Endothelial cell of umbilical vein (primary cell): ENCODE data around the gene TMEM131. TPM values are rescaled to one million over a fixed set of nuclear protein-coding genes. Genes with fewer than 3 reads are reported as not detected.

Experiments used
- BruUV-seq: library from RNA; stranded (reverse); fragments of 400-500 nt; replicated peaks from 2 replicates; lab custom pipeline; 2021; lab: Mats Ljungman, UMichigan
- CTCF ChIA-PET: fragments of 300-600, 350-600 bp; sonication (Branson Sonifier 250); formaldehyde crosslinking; loops from one replicate; lab custom pipeline; 2021; ENCODE audit warnings: antibody characterized with exemption, inconsistent platforms; lab: Charles Lee
- POLR2A ChIA-PET: fragments of 300-600, 350-600 bp; sonication (Branson Sonifier 250); formaldehyde crosslinking; loops from one replicate; lab custom pipeline; 2021; ENCODE audit warnings: antibody characterized with exemption, inconsistent platforms; lab: Charles Lee
- DNase-seq: peaks from one replicate; pipeline ENCODE4 v3.0.0-alpha.2; 2011; ENCODE audit warnings: low read depth, low spot score
- FAIRE-seq: peaks from 2 replicates; lab custom pipeline; 2011; peaks lifted over from hg19 to GRCh38; lab: Jason Lieb, UNC
- H2AFZ ChIP-seq: 2 replicates; pipeline ENCODE4 v1.6.0; 2012; ENCODE audit warnings: low read depth, low read length, control low read depth, inconsistent platforms
- H3K27ac ChIP-seq: 2 replicates; pipeline ENCODE4 v1.5.1; 2011; ENCODE audit warnings: low read depth, mild to moderate bottlenecking, control low read depth, low read length, moderate library complexity; ENCODE audit not compliant: insufficient read depth
- H3K27me3 ChIP-seq, 2 experiments: 2 replicates each; pipeline versions ENCODE4 v1.6.0 to v1.6.1; 2011; ENCODE audit warnings: low read length in 2 of 2, mixed read lengths in 1 of 2; ENCODE audit not compliant: control insufficient read depth in 2 of 2, insufficient read depth in 2 of 2
- H3K36me3 ChIP-seq, 2 experiments: 2 replicates in 1 of 2; 3 replicates in 1 of 2; pipeline ENCODE4 v1.5.1; 2011; ENCODE audit warnings: low read length in 2 of 2, mild to moderate bottlenecking in 1 of 2, moderate library complexity in 1 of 2; ENCODE audit not compliant: control insufficient read depth in 2 of 2, insufficient read depth in 2 of 2; ENCODE audit errors: extremely low read depth in 1 of 2
- H3K4me1 ChIP-seq: 3 replicates; pipeline ENCODE4 v1.5.1; 2011; ENCODE audit warnings: mild to moderate bottlenecking, low read length; ENCODE audit not compliant: control insufficient read depth, insufficient read depth; ENCODE audit errors: extremely low read depth
- H3K4me2 ChIP-seq: 2 replicates; pipeline ENCODE4 v1.6.1; 2011; ENCODE audit warnings: low read length, control low read depth, mixed read lengths; ENCODE audit not compliant: insufficient read depth
- H3K4me3 ChIP-seq, 3 experiments: fragments of 200-600 bp in 1 of 3; sonication (generic), shearing (Covaris generic) in 1 of 3; replicated peaks in 1 of 3; 2 replicates each; pipeline ENCODE4 v1.5.1; 2011 to 2016; ENCODE audit warnings: control low read depth in 3 of 3, low read length in 3 of 3, mild to moderate bottlenecking in 2 of 3, inconsistent platforms in 1 of 3, low read depth in 1 of 3, moderate library complexity in 1 of 3; ENCODE audit not compliant: insufficient read depth in 1 of 3
- H3K79me2 ChIP-seq: 2 replicates; pipeline ENCODE4 v1.6.0; 2012; ENCODE audit warnings: low read length, inconsistent platforms; ENCODE audit not compliant: control insufficient read depth, insufficient read depth
- H3K9ac ChIP-seq: replicated peaks from 2 replicates; pipeline ENCODE3; 2011; ENCODE audit warnings: low read length, control low read depth; ENCODE audit not compliant: insufficient read depth; ENCODE audit errors: extremely low read depth
- H3K9me1 ChIP-seq: replicated peaks from 3 replicates; pipeline ENCODE4 v1.6.0; 2011; ENCODE audit warnings: mild to moderate bottlenecking, low read length; ENCODE audit not compliant: control insufficient read depth, insufficient read depth; ENCODE audit errors: extremely low read depth
- H3K9me3 ChIP-seq: replicated peaks from 2 replicates; pipeline ENCODE4 v1.5.1; 2012; ENCODE audit warnings: low read length, inconsistent platforms; ENCODE audit not compliant: control insufficient read depth, insufficient read depth
- H4K20me1 ChIP-seq: replicated peaks from 2 replicates; pipeline ENCODE3; 2011; ENCODE audit warnings: mild to moderate bottlenecking, low read length; ENCODE audit not compliant: control insufficient read depth, insufficient read depth; ENCODE audit errors: extremely low read depth
- FOS ChIP-seq: IDR thresholded peaks from 2 replicates; pipeline ENCODE4 v1.6.1; 2011; ENCODE audit warnings: mild to moderate bottlenecking, low read length, moderate library complexity, borderline replicate concordance; ENCODE audit not compliant: insufficient read depth
- GATA2 ChIP-seq: IDR thresholded peaks from 2 replicates; pipeline ENCODE4 v1.7.0; 2011; ENCODE audit warnings: low read depth, mild to moderate bottlenecking, moderate library complexity, mixed read lengths, low read length; ENCODE audit not compliant: insufficient read length, insufficient read depth
- JUN ChIP-seq: IDR thresholded peaks from 2 replicates; pipeline ENCODE4 v1.6.1; 2011; ENCODE audit warnings: borderline replicate concordance, low read depth; ENCODE audit not compliant: insufficient read length, insufficient read depth
- MYC ChIP-seq: IDR thresholded peaks from one replicate; pipeline ENCODE4 v1.6.1; 2011; ENCODE audit warnings: mild to moderate bottlenecking, low read depth, low read length
- POLR2A ChIP-seq: IDR thresholded peaks from 2 replicates; pipeline ENCODE4 v1.6.1; 2012; ENCODE audit warnings: low read depth, mild to moderate bottlenecking, control low read depth, low read length
- POLR2AphosphoS5 ChIP-seq: IDR thresholded peaks from 2 replicates; pipeline ENCODE4 v1.6.1; 2012; ENCODE audit warnings: low read depth, mild to moderate bottlenecking, control low read depth, low read length, moderate library complexity; ENCODE audit not compliant: insufficient read depth
- dilution Hi-C: fragments of 300-500 bp; cut with MboI; formaldehyde crosslinking; loops from one replicate; pipeline ENCODE4 v1.15.0; 2019; ENCODE audit warnings: low sequenced_read_pairs; ENCODE audit not compliant: extremely low pct_ligation_motif_present
- intact Hi-C: fragments of 100-400 bp; cut with micrococcal nuclease; formaldehyde crosslinking; loops from one replicate; pipeline ENCODE4 v1.10.0; 2022
- polyA plus RNA-seq, 4 experiments: library from polyadenylated mRNA; depleted of rRNA in 3 of 4; stranded (reverse) in 3 of 4; unstranded in 1 of 4; fragments of >200 nt; gene quantifications; 2 replicates each; pipeline versions ENCODE4 v1.2.1 to v1.2.3, GENCODE V29; 2011 to 2012; ENCODE audit warnings: missing spikeins in 1 of 4
- total RNA-seq: library from RNA; stranded (reverse); gene quantifications from 2 replicates; pipeline ENCODE4 v1.2.3, GENCODE V29; 2021

TMEM131 gene
- total and polyA plus RNA-seq, 2 donors (not counting 3 experiments of a cell fraction or from before 2014, with no cell fraction given), result 12.2 to 28.6 TPM

- Histone ChIP-seq H3K9ac (no peak overlapping the region), H3K4me1 (no peaks in the 10 kb centered on the region), H3K9me3 (no peaks in the 10 kb centered on the region), H3K36me3 (no peaks in the 10 kb centered on the region), H2AFZ (no peak overlapping the region), H3K27me3 (no peaks in the 10 kb centered on the region), H3K9me1 (no peaks in the 10 kb centered on the region), H3K4me2 (no peak overlapping the region), H3K79me2 (peaks cover 43% of the 10 kb centered on the region), H4K20me1 (peaks cover 3% of the 10 kb centered on the region), H3K4me3 (no peak overlapping the region), H3K27ac (no peak overlapping the region)
- intact Hi-C loops, result no loop called here
- no peak for FAIRE-seq
- DNase-seq, result no peak
- TF ChIP-seq MYC (no peak), JUN (no peak), POLR2A (no peak), FOS (no peak), GATA2 (no peak), POLR2AphosphoS5 (no peak)
- no TSS peak for BruUV-seq
- ChIA-PET CTCF (interaction anchor here (1.6 kb wide), 1 partner anchor 20 kb away, joined by 3 read pairs; no protein-coding TSS in a partner anchor), POLR2A (no interaction called here)
- dilution Hi-C loops, result no loop called here
Measured at GRCh38 chr2:97970293-97971060, 25.3 kb downstream of the TMEM131 start.
